Pons (tissue), 1 donor: ENCODE data around the gene CLCN1.
"Not testable (repeated sequence)": the region's sequence is repeated elsewhere in the genome, so short reads cannot be mapped to it uniquely, and the experiment has no call there.

Source experiments
- DNase-seq: peaks from one replicate; pipeline ENCODE4 v3.0.0-alpha.2; 2016; ENCODE audit warnings: low spot score

The CLCN1 gene

GRCh38 chr7:143387156-143387975 lies 71.5 kb downstream of the CLCN1 start:
- DNase-seq, result no peak

GRCh38 chr7:143388051-143388450 lies 72.1 kb downstream of the CLCN1 start:
- no peak for DNase-seq

- no peak for DNase-seq
These were observed 72.7 kb downstream of the CLCN1 start for GRCh38 chr7:143388491-143389101.

GRCh38 chr7:143389316-143390103 lies 73.6 kb downstream of the CLCN1 start:
- DNase-seq, result no peak

- no peak for DNase-seq
These were observed 74.3 kb downstream of the CLCN1 start for GRCh38 chr7:143390104-143390772.

- no peak for DNase-seq
These were observed 74.9 kb downstream of the CLCN1 start for GRCh38 chr7:143390773-143391317.

GRCh38 chr7:143391462-143392404 lies 75.8 kb downstream of the CLCN1 start:
- DNase-seq, result no peak

GRCh38 chr7:143392427-143392826 lies 76.5 kb downstream of the CLCN1 start:
- not testable (repeated sequence) for DNase-seq

GRCh38 chr7:143392875-143393266 lies 77.0 kb downstream of the CLCN1 start:
- no peak for DNase-seq

- DNase-seq, result no peak
These were observed 77.5 kb downstream of the CLCN1 start for GRCh38 chr7:143393267-143394041.

- DNase-seq, result no peak
These were observed 78.2 kb downstream of the CLCN1 start for GRCh38 chr7:143394068-143394467.

GRCh38 chr7:143394777-143395176 lies 78.9 kb downstream of the CLCN1 start:
- DNase-seq, result no peak

- no peak for DNase-seq
These were observed 79.6 kb downstream of the CLCN1 start for GRCh38 chr7:143395187-143396149.

GRCh38 chr7:143396182-143396581 lies 80.3 kb downstream of the CLCN1 start:
- no peak for DNase-seq

GRCh38 chr7:143396625-143397556 lies 81.0 kb downstream of the CLCN1 start:
- DNase-seq, result no peak

GRCh38 chr7:143397710-143398530 lies 82.0 kb downstream of the CLCN1 start:
- DNase-seq, result no peak

GRCh38 chr7:143398616-143399015 lies 82.7 kb downstream of the CLCN1 start:
- no peak for DNase-seq
